Adipose tissue (tissue), 3 donors: Measurements from ENCODE around the gene PADI2. TPM values are rescaled to one million over a fixed set of nuclear protein-coding genes. Genes with fewer than 3 reads are reported as not detected.

ENCODE experiments used
- H3K27ac ChIP-seq: one replicate; pipeline ENCODE4 v1.5.1; 2013; ENCODE audit warnings: low read depth, low read length
- WGBS, 3 donors: extraction: QIAGEN DNeasy Blood & Tissue Kit; methylation state at CpG; one replicate each; pipeline ENCODE4 v1.1.7; 2013; 5-methylcytosine and 5-hydroxymethylcytosine counted together
- polyA plus RNA-seq, 3 donors: library from polyadenylated mRNA; stranded (reverse); fragments of 200-250 nt; gene quantifications; one replicate each; pipeline ENCODE4 v1.2.3, GENCODE V29; 2013
- donor health status: healthy with polysubstance abuse.
- donor health status: Bipolar disorder and iron deficiency.
- donor health status: healthy.

PADI2 gene
- polyA plus RNA-seq, 3 donors, result 1.2 to 4.3 (median 4.2) TPM

GRCh38 chr1:17119773-17120480 is 676 bp upstream of the PADI2 start:
- H3K27ac ChIP-seq, result no peak overlapping the region

GRCh38 chr1:17118706-17119075 is 560 bp downstream of the PADI2 start:
- 5 to 35% (median 7%) methylated on average over 14 of the region's 14 CpGs for WGBS, 3 donors
- H3K27ac ChIP-seq, result no peak overlapping the region

More at GRCh38 chr1:17119773-17120480, 676 bp upstream of the PADI2 start:
- WGBS, 3 donors, result 38 to 58% (median 44%) methylated on average over 20 of the region's 20 CpGs

GRCh38 chr1:17118268-17118667 is 983 bp downstream of the PADI2 start:
- no peak overlapping the region for H3K27ac ChIP-seq
- WGBS, 3 donors, result 32 to 71% (median 35%) methylated on average over 7 of the region's 7 CpGs

DNA sequence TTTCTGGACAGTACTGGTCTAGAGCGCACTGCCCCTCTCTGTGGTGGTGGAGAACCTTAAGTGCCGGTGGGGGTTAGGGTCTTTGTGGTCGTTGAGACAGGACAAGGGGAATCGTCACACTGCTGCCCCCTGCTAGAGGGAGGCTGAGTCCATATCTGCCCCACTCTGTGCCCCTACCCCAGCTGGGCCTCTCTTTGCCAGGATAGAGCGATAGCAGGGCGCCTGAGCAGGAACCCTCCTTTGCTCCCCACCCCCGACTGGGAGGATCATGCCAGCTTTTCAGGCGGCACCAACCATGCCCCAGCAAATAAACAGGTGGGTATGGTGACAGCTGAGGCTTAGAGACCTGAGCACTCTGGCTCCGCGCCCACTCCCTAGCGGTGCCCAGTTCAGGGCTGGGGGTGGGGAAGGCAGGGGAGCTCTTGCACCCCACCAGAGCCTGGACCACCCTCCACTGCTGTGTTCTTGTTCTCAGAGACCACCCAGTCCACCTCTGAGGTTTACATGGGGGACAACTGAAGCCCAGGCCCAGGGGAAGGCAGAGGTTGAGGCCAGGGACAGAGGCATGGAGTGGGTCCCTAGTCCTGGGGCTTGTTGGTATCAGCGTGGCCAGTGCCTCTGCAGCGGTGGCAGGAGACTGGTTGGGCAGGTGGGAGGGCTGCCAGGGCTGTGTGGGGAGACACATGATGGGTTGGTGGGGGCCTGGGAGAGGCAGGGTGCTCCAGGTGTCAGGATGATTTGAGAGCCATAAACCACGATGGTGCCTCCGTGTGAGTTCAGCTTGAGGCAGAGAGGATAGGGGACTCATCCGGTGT is 1.6 kb downstream of the PADI2 start:
- no peak overlapping the region for H3K27ac ChIP-seq
- 52 to 71% (median 60%) methylated on average over 16 of the region's 16 CpGs for WGBS, 3 donors

- WGBS, 3 donors, result 67 to 71% (median 68%) methylated on average over 1 of the region's 1 CpG
- no peak overlapping the region for H3K27ac ChIP-seq
These were observed 2.6 kb downstream of the PADI2 start for GRCh38 chr1:17116643-17117042.

DNA sequence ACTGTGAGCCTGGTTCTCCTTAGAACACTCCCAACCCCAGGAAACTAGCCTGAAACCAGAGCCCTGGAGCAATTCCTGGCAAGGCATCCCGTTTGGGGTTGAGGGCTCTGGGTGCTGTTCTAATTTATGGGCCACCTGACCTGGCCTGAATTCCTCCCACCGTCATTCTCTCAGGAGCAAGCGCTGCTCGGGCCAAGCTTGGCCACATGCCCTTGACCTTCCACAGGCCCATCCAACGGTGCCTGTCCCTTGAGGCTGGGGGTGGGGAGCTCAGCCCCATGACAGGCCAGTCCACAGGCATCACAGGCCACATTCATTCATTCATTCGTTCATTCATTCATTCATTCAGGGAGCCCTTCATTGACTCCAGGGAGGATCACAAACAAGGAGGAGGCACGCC is 5.3 kb downstream of the PADI2 start:
- H3K27ac ChIP-seq, result no peak overlapping the region
- WGBS, 3 donors, result 29 to 49% (median 31%) methylated on average over 7 of the region's 7 CpGs

GRCh38 chr1:17112496-17113236 is 6.6 kb downstream of the PADI2 start:
- 67 to 79% (median 71%) methylated on average over 7 of the region's 7 CpGs for WGBS, 3 donors
- no peak overlapping the region for H3K27ac ChIP-seq

DNA sequence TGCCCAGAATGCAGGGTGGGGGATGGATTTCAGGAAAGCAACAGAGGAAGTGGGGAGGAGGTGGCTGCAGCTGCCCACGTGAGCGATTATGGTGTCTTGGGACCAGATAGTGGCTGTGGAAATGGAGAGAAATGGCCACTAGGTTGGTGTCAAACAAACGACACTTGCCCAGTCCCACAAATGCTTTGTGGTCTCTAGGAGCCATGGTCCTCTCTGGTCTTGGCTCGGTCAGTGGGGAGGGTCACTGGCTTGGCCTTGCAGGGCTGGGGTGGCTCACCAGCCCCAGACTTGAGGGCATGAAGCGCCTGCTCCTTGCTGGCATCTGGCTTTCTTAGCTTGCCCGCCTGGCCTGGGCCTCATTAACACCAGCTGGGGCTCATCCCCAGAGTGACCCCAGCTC is 7.2 kb downstream of the PADI2 start:
- H3K27ac ChIP-seq, result no peak overlapping the region
- 68 to 82% (median 77%) methylated on average over 6 of the region's 6 CpGs for WGBS, 3 donors

DNA sequence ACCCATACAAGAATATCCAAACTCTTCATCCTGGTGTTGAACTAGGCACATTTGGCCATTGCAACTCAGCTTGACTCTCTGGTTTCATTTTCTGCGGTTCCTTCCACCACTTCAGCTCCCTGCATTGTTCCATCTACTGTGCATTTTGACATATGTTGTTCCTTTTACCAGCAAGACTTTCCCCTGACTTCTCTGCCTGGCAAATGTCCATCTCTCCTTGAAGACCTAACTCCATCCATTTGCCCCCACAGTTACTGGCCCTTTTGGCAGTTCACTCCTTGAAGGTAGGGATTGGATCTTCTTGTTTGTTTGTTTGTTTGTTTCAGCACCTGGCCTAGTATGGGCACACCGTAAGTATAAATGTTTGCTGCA is 8.7 kb downstream of the PADI2 start:
- no peak overlapping the region for H3K27ac ChIP-seq
- 77 to 93% (median 93%) methylated on average over 2 of the region's 2 CpGs for WGBS, 3 donors

DNA sequence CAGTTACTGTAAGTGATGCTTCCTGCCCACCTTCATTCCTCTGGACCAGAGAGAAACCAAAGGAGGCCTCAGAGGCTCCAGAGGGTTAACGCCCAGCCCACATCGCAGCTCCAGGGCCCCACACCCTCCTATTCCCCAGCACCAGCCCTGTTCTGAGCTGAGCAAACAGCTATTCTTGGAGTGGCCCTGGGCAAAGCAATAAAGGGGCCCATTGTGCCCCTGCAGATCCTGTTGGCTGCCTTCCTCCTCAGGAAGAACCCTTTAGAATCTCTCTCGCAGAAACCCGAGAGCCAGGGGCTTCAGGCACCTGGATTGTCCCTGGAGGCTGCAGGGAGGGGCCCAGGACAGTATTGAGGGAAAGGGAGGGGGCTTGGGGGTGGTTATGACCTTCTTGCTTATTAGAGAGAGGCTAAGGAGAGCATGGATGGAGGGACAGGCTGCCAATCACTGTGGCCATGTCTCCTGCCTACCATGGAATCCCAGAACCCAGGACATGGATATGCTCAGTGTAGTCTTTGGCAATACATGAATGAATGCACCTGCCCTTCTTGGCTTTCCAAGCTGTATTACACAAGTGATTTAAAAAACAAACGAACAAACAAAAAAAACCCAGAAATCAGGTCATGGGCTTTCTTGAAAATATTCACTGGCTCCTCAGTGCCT is 9.2 kb downstream of the PADI2 start:
- 37 to 56% (median 53%) methylated on average over 5 of the region's 5 CpGs for WGBS, 3 donors
- no peak overlapping the region for H3K27ac ChIP-seq

DNA sequence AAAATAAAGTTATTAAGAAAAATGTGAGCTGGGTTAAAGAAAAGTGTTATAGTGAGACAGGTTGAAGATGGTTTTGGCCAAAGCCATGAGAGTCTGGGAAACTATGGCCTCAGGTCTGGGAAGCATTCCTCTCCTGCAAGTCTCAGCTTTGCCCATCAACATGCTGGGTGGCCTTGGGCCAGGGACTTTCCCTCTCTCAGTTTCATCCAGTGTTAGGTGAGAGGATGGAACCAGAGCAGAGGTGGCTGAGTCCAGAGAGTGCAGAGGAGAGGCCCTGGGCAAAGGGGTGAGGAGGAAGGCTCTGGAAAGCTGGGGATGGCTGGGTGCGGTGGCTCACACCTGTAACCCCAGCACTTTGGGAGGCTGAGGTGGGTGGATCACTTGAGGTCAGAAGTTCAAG is 10.5 kb downstream of the PADI2 start:
- H3K27ac ChIP-seq, result no peak overlapping the region
- 86 to 100% (median 89%) methylated on average over 1 of the region's 1 CpG for WGBS, 3 donors

DNA sequence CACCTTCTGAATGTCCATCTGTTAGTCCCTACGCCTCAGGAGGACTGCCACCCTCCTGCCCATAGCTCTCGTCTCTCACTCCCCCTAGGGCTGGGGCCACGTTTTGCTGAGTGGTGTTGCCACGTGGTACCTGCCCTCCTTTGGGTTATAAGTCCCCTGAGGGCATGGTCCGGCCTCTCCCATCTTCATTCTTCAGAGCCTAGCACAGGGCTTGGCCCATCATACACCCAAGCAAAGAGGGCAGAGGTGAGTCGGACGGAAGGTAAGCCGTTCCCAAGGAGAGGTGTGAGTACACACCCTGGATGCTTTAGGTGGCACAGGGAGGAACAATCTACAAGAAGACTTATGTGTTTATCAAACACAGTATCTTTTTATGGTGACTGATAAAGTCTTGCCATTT is 10.9 kb downstream of the PADI2 start:
- WGBS, 3 donors, result 80 to 89% (median 84%) methylated on average over 8 of the region's 8 CpGs
- H3K27ac ChIP-seq, result no peak overlapping the region

DNA sequence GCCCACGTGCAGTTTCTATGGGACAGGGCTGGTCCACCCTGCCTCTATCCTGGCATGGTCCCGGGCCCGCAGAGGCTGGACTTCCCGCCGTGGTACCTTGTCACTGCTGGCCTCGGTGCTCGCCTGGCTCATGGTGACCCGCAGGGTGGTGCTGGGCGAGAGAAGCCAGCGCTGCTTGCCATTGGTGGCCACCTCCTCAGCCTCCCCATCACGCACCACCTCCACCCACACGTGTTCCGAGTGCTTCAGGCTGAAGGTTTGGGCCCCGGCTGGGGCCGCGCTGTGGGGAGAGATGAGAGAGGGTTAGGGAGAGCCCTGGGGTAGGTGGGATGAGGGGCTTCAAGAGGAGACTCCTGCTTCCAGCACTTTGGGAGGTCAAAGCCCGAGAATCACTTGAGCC is 14.5 kb downstream of the PADI2 start:
- H3K27ac ChIP-seq, result no peak overlapping the region
- WGBS, 3 donors, result 92 to 94% (median 93%) methylated on average over 17 of the region's 17 CpGs

- H3K27ac ChIP-seq, result no peak overlapping the region
- 79 to 91% (median 80%) methylated on average over 2 of the region's 2 CpGs for WGBS, 3 donors
These were observed 17.0 kb downstream of the PADI2 start for GRCh38 chr1:17102232-17102631.

- H3K27ac ChIP-seq, result no peak overlapping the region
These were observed 18.0 kb downstream of the PADI2 start for GRCh38 chr1:17101261-17101660.

GRCh38 chr1:17099616-17100340 is 19.5 kb downstream of the PADI2 start:
- WGBS, 3 donors, result 65 to 86% (median 67%) methylated on average over 10 of the region's 10 CpGs
- no peak overlapping the region for H3K27ac ChIP-seq

More at GRCh38 chr1:17101261-17101660, 18.0 kb downstream of the PADI2 start:
- WGBS, 3 donors, result 63 to 73% (median 71%) methylated on average over 4 of the region's 4 CpGs

- WGBS, 3 donors, result 50 to 73% (median 50%) methylated on average over 13 of the region's 13 CpGs
- no peak overlapping the region for H3K27ac ChIP-seq
These were observed 20.6 kb downstream of the PADI2 start for GRCh38 chr1:17098446-17099317.
